Suprapubic skin (tissue), 4 donors: Measurements from ENCODE around the gene KCNG3. TPM values are rescaled to one million over a fixed set of nuclear protein-coding genes. Genes with fewer than 3 reads are reported as not detected.

Source experiments
- DNase-seq, 2 donors: peaks; one replicate each; pipeline ENCODE4 v3.0.0-alpha.2; 2019; ENCODE audit warnings: low spot score in 2 of 2
- H3K27ac ChIP-seq: fragments of 200-600 bp; sonication (generic); one replicate; pipeline ENCODE4 v1.5.1; 2019
- H3K27me3 ChIP-seq: fragments of 200-600 bp; sonication (generic); one replicate; pipeline ENCODE4 v1.5.1; 2019
- H3K36me3 ChIP-seq: fragments of 200-600 bp; sonication (generic); one replicate; pipeline ENCODE4 v1.5.1; 2019
- H3K4me1 ChIP-seq: fragments of 200-600 bp; sonication (generic); one replicate; pipeline ENCODE4 v1.5.1; 2019
- H3K4me3 ChIP-seq: fragments of 200-600 bp; sonication (generic); one replicate; pipeline ENCODE4 v1.5.1; 2019; ENCODE audit warnings: mild to moderate bottlenecking
- H3K9me3 ChIP-seq: fragments of 200-600 bp; sonication (generic); one replicate; pipeline ENCODE4 v1.5.1; 2019
- CTCF ChIP-seq, 2 donors: fragments of 200-600 bp in 1 of 2; fragments of 450-650 bp in 1 of 2; sonication (generic) in 1 of 2; IDR thresholded peaks; one replicate each; pipeline ENCODE4 v1.5.1; 2016 to 2019; ENCODE audit warnings: antibody characterized with exemption in 2 of 2, mild to moderate bottlenecking in 1 of 2, moderate library complexity in 1 of 2
- EP300 ChIP-seq: sonication (generic); formaldehyde crosslinking; IDR thresholded peaks from one replicate; pipeline ENCODE4 v1.6.1; 2017; ENCODE audit warnings: antibody characterized with exemption
- POLR2A ChIP-seq, 2 donors: fragments of 450-650 bp; IDR thresholded peaks; one replicate each; pipeline ENCODE4 v1.6.1; 2017; ENCODE audit warnings: antibody characterized with exemption in 2 of 2, mild to moderate bottlenecking in 2 of 2, moderate library complexity in 2 of 2
- POLR2AphosphoS5 ChIP-seq, 3 donors: sonication (generic); formaldehyde crosslinking; IDR thresholded peaks; one replicate each; pipeline ENCODE4 v1.6.1; 2017; ENCODE audit warnings: antibody characterized with exemption in 3 of 3
- WGBS: methylation state at CpG from one replicate; pipeline ENCODE4 v1.1.5; 2018; 5-methylcytosine and 5-hydroxymethylcytosine counted together
- total RNA-seq, 4 donors: library from RNA; depleted of rRNA; stranded (reverse); fragments of >200 nt; gene quantifications; one replicate each; pipeline ENCODE4 v1.1.0, GENCODE V29; 2016

Gene KCNG3
- total RNA-seq, 4 donors from 2014 or later = 0.59 to 1.6 (median 1.1) TPM

GRCh38 chr2:42429352-42429751 lies 64.4 kb downstream of the KCNG3 start:
- H3K4me3 ChIP-seq = no peak overlapping the region
- no peak overlapping the region for H3K27ac ChIP-seq
- TF ChIP-seq EP300 (no peak), CTCF (IDR thresholded peaks at IDR 0.05) (no peak), POLR2A (IDR thresholded peaks at IDR 0.05) (no peak), POLR2AphosphoS5 (IDR thresholded peaks at IDR 0.05) (no peak)
- DNase-seq = no peak
- no peaks in the 10 kb centered on the region for H3K9me3 ChIP-seq
- 86% methylated on average over 2 of the region's 2 CpGs for WGBS
- H3K27me3 ChIP-seq = no peaks in the 10 kb centered on the region
- no peaks in the 10 kb centered on the region for H3K4me1 ChIP-seq
- no peaks in the 10 kb centered on the region for H3K36me3 ChIP-seq

GRCh38 chr2:42425697-42426096 lies 68.1 kb downstream of the KCNG3 start:
- TF ChIP-seq CTCF (IDR thresholded peaks at IDR 0.05) (no peak), EP300 (no peak), POLR2A (IDR thresholded peaks at IDR 0.05) (no peak), POLR2AphosphoS5 (IDR thresholded peaks at IDR 0.05) (no peak)
- no peak overlapping the region for H3K4me3 ChIP-seq
- 83% methylated on average over 3 of the region's 3 CpGs for WGBS

GRCh38 chr2:42424033-42424432 lies 69.7 kb downstream of the KCNG3 start:
- no peaks in the 10 kb centered on the region for H3K4me1 ChIP-seq
- DNase-seq = no peak
- H3K4me3 ChIP-seq = no peak overlapping the region
- no peak for TF ChIP-seq CTCF (IDR thresholded peaks at IDR 0.05)
- no peak for TF ChIP-seq EP300
- TF ChIP-seq POLR2AphosphoS5 (IDR thresholded peaks at IDR 0.05) = no peak
- TF ChIP-seq POLR2A (IDR thresholded peaks at IDR 0.05) = no peak
- H3K9me3 ChIP-seq = no peaks in the 10 kb centered on the region
- no peak overlapping the region for H3K27ac ChIP-seq
- no peaks in the 10 kb centered on the region for H3K36me3 ChIP-seq
- H3K27me3 ChIP-seq = no peaks in the 10 kb centered on the region
- 64% methylated on average over 4 of the region's 4 CpGs for WGBS

More at GRCh38 chr2:42425697-42426096, 68.1 kb downstream of the KCNG3 start:
- Histone ChIP-seq H3K9me3 (no peaks in the 10 kb centered on the region), H3K4me1 (no peaks in the 10 kb centered on the region), H3K27ac (no peak overlapping the region), H3K36me3 (no peaks in the 10 kb centered on the region), H3K27me3 (no peaks in the 10 kb centered on the region)
- DNase-seq = no peak

- H3K4me3 ChIP-seq = no peak overlapping the region
- 74% methylated on average over 3 of the region's 3 CpGs for WGBS
- no peaks in the 10 kb centered on the region for H3K36me3 ChIP-seq
- TF ChIP-seq EP300 (no peak), CTCF (IDR thresholded peaks at IDR 0.05) (no peak), POLR2A (IDR thresholded peaks at IDR 0.05) (no peak), POLR2AphosphoS5 (IDR thresholded peaks at IDR 0.05) (no peak)
- H3K27ac ChIP-seq = no peak overlapping the region
- no peaks in the 10 kb centered on the region for H3K4me1 ChIP-seq
- H3K27me3 ChIP-seq = no peaks in the 10 kb centered on the region
- H3K9me3 ChIP-seq = no peaks in the 10 kb centered on the region
- no peak for DNase-seq
Measured at GRCh38 chr2:42421601-42422239, 72.1 kb downstream of the KCNG3 start.

GRCh38 chr2:42421157-42421485 lies 72.7 kb downstream of the KCNG3 start:
- H3K27ac ChIP-seq = no peak overlapping the region
- H3K9me3 ChIP-seq = no peaks in the 10 kb centered on the region
- 72% methylated on average over 3 of the region's 3 CpGs for WGBS
- no peaks in the 10 kb centered on the region for H3K36me3 ChIP-seq
- H3K27me3 ChIP-seq = no peaks in the 10 kb centered on the region
- TF ChIP-seq CTCF (IDR thresholded peaks at IDR 0.05) (no peak), POLR2A (IDR thresholded peaks at IDR 0.05) (no peak), POLR2AphosphoS5 (IDR thresholded peaks at IDR 0.05) (no peak), EP300 (no peak)
- DNase-seq = no peak
- no peaks in the 10 kb centered on the region for H3K4me1 ChIP-seq
- H3K4me3 ChIP-seq = no peak overlapping the region
